Measurements from ENCODE around the gene TMEM151A.

The TMEM151A gene

DNA sequence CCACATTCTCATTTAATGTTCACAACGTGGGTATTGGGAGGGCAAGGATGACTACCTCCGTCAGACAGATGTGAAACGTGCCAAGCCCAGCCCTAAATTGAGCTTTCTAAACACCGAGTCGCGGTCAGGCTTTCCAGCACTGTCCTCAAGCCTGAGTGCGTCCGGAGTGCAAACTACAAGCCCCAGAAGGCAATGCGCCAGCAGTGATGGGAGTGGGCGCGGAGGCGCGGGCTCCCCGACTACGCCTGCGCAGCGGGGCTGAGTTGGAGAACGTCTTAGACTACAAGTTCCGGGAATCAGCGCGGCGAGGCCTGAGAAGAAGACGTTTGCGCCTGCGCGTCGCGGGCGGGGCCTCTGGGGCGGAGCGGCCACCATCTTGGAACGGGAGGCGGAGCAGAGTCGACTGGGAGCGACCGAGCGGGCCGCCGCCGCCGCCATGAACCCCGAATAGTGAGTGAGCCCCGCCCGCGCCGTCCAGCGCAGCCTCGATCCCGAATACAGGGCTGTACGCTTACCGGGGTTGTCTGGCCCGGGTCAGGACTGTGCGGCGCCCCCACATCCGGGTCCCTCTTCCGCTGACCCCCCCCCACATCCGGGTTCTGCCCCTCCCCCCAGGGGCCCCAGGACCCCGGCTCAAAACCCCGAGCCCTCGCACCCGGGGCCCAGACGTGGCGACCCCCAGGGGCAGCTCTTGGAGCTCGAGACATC, 23.3 kb upstream of the TMEM151A start, which contains the start of gene RAB1B:
RAB1B (plus strand) TSS at position 396 of the 708 bp plus-strand sequence; CDS start at position 437, 41 bp downstream.
- Mint-ChIP-seq H3K4me1 (peaks cover 14% of the 10 kb centered on the region), H3K27ac (peak within 1 kb of the TSS; percentile 87 to 99 (median 97)), H3K36me3 (ENCODE audit: low read depth) (peaks cover 29% of the 10 kb centered on the region), H3K9me3 (no peaks in the 10 kb centered on the region), H3K4me3 (peak within 1 kb of the TSS; percentile 94 to 96 (median 96)), H3K27me3 (ENCODE audit: low read depth) (no peaks in the 10 kb centered on the region)
- TF ChIP-seq, protein P1, sequence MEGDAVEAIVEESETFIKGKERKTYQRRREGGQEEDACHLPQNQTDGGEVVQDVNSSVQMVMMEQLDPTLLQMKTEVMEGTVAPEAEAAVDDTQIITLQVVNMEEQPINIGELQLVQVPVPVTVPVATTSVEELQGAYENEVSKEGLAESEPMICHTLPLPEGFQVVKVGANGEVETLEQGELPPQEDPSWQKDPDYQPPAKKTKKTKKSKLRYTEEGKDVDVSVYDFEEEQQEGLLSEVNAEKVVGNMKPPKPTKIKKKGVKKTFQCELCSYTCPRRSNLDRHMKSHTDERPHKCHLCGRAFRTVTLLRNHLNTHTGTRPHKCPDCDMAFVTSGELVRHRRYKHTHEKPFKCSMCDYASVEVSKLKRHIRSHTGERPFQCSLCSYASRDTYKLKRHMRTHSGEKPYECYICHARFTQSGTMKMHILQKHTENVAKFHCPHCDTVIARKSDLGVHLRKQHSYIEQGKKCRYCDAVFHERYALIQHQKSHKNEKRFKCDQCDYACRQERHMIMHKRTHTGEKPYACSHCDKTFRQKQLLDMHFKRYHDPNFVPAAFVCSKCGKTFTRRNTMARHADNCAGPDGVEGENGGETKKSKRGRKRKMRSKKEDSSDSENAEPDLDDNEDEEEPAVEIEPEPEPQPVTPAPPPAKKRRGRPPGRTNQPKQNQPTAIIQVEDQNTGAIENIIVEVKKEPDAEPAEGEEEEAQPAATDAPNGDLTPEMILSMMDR (IDR thresholded peaks at IDR 0.05; ENCODE audit: unreplicated experiment in 3 of 3), result no peak

DNA sequence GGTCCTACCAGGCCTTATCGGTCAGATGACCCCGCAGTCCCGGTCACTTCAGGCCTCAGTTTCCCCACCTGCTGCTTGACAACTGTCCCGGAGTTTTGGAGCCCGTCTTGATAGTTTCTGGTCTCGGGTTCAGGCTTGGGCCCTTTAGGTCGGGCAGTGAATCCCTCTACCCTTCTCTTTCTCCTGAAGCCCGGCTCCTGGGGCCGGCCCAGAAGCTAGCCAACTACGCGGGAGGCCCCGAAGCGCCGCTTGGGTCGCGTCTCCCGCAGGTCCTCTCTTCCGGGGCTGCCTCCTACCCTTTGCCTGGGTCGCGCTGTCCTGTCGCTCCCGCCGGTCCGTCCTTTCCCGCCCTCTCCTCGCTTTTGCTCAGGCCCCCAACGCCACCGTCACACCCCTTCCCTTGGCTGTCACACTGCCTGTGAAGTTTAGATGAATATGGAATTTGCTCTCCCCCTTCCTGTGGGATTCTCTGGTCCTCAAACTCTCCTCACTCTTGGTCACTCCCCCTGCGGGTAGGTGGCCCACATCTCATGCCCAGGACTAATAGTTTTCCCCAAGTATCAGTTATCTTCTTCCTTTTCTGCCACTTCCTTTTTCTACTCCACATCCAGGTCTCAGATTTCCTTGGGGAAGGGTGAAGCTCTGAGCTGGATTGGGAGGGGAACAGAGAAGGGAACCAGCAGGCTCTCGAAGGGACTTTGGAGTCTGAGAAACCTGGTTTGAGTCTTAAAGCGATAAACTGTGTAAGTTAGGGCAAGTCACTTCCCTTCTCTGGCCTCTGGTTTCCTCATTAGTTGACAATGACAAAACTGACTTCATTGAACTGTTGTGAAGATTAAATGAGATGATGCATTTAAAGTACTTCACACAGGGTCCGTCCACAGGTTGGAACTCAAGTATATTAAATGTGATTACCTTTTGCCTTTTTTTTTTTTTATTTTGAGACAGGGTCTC, 22.5 kb upstream of the TMEM151A start:
- Mint-ChIP-seq H3K4me3 (peak overlapping the region; percentile 94 to 96 (median 96)), H3K4me1 (peaks cover 20% of the 10 kb centered on the region), H3K9me3 (no peaks in the 10 kb centered on the region), H3K27me3 (ENCODE audit: low read depth) (no peaks in the 10 kb centered on the region), H3K36me3 (ENCODE audit: low read depth) (peaks cover 33% of the 10 kb centered on the region), H3K27ac (peak overlapping the region; percentile 87 to 97 (median 96))
- TF ChIP-seq, protein P1 (IDR thresholded peaks at IDR 0.05; ENCODE audit: unreplicated experiment in 3 of 3), result peak in 2 of 3 experiments; percentile 9 to 17

DNA sequence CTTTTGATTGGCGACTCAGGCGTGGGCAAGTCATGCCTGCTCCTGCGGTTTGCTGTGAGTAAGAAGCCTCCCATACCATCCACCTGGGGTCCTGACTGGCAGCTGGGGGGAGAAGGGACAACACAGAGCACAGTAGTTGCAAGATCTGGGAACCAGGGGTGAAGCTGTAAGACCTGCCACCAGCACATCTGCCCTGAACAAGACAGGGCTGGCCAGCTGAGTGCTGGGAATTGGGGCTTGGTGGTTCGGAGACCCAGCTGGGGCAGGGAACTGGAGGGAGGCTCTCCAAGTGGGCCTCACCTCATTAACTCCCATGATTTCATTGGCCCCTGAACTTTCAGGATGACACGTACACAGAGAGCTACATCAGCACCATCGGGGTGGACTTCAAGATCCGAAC, 19.9 kb upstream of the TMEM151A start:
- Mint-ChIP-seq H3K4me1 (peaks cover 33% of the 10 kb centered on the region), H3K36me3 (ENCODE audit: low read depth) (peaks cover 41% of the 10 kb centered on the region), H3K4me3 (peak overlapping the region; percentile 40 to 59 (median 47)), H3K27ac (no peak overlapping the region), H3K9me3 (no peaks in the 10 kb centered on the region), H3K27me3 (ENCODE audit: low read depth) (no peaks in the 10 kb centered on the region)
- TF ChIP-seq, protein P1 (IDR thresholded peaks at IDR 0.05; ENCODE audit: unreplicated experiment in 3 of 3), result no peak

DNA sequence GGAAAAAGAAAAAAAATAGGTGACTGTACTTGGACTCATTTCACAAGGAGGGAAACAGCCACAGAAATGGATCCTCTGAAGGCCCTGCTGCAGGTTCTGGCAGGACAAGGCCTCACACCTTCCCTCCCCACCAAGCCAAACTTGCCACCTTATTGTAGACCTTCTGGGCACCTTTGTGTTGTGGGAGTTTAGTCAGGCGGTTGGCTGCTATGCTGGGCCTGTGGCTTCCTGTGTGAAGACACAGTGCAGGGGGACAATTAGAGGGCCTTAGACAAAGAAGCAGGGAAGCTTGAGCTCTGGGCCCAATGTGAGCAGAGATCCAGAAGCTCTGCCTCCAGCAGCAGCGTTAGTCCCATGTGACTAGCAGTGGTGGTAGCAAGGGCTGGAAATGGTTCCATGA, 19.1 kb upstream of the TMEM151A start:
- no peaks in the 10 kb centered on the region for H3K9me3 Mint-ChIP-seq
- H3K4me1 Mint-ChIP-seq, result peaks cover 28% of the 10 kb centered on the region

DNA sequence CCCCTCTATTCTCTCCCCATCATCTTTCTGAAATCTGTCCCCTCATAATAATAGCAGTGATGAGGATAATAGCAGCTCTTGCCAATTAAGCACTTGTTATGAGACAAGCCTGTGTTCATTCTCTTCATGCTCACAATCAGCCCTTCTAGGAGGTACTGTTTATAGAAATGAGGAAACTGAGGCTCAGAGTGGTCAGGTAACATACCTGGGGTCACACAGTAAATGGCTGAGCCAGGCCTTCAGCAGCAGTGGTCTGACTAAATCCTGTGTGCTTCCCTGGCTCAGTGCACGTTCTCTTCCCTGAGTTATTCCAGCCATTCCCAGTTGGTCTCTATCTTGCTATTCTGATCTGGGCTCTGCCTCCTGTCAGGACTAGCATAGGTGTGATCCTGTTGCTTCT, 17.5 kb upstream of the TMEM151A start:
- Mint-ChIP-seq H3K27ac (no peak overlapping the region), H3K4me3 (peak overlapping the region in 1 of 3 experiments; percentile 11)

More for the DNA sequence above, 19.1 kb upstream of the TMEM151A start:
- Mint-ChIP-seq H3K36me3 (ENCODE audit: low read depth) (peaks cover 41% of the 10 kb centered on the region), H3K4me3 (peak overlapping the region; percentile 29 to 58 (median 46)), H3K27me3 (ENCODE audit: low read depth) (no peaks in the 10 kb centered on the region), H3K27ac (no peak overlapping the region)
- TF ChIP-seq, protein P1 (IDR thresholded peaks at IDR 0.05; ENCODE audit: unreplicated experiment in 3 of 3), result no peak

More for the DNA sequence above, 17.5 kb upstream of the TMEM151A start:
- H3K36me3 Mint-ChIP-seq (ENCODE audit: low read depth), result peaks cover 41% of the 10 kb centered on the region
- no peaks in the 10 kb centered on the region for H3K9me3 Mint-ChIP-seq
- no peaks in the 10 kb centered on the region for H3K27me3 Mint-ChIP-seq (ENCODE audit: low read depth)
- TF ChIP-seq, protein P1 (IDR thresholded peaks at IDR 0.05; ENCODE audit: unreplicated experiment in 3 of 3), result no peak
- H3K4me1 Mint-ChIP-seq, result peaks cover 22% of the 10 kb centered on the region

Measured in nephron (organoid).